Spleen (tissue), 11 donors: ENCODE data around the gene PDE1C. TPM values are rescaled to one million over a fixed set of nuclear protein-coding genes. Genes with fewer than 3 reads are reported as not detected.

Source experiments
- DNase-seq: peaks from one replicate; pipeline ENCODE4 v3.0.0-alpha.2; 2020
- H3K27ac ChIP-seq, 8 donors: fragments of 200-600 bp; sonication (generic) in 7 of 8; 1 replicate in 4 of 8; 2 replicates in 4 of 8; pipeline versions ENCODE4 v1.5.0 to v1.8.0; 2016 to 2021; ENCODE audit warnings: inconsistent platforms in 4 of 8, mild to moderate bottlenecking in 4 of 8, moderate library complexity in 1 of 8
- H3K27me3 ChIP-seq, 7 donors: fragments of 200-600 bp; sonication (generic) in 6 of 7; replicated peaks in 1 of 7; 1 replicate in 4 of 7; 2 replicates in 3 of 7; pipeline versions ENCODE4 v1.5.0 to v1.8.0; 2016 to 2021; ENCODE audit warnings: inconsistent platforms in 3 of 7, mild to moderate bottlenecking in 1 of 7
- H3K36me3 ChIP-seq, 6 donors: fragments of 200-600 bp; sonication (generic) in 5 of 6; 1 replicate in 4 of 6; 2 replicates in 2 of 6; pipeline versions ENCODE4 v1.5.0 to v1.8.0; 2016 to 2021; ENCODE audit warnings: inconsistent platforms in 2 of 6
- H3K4me1 ChIP-seq, 6 donors: fragments of 200-600 bp; sonication (generic) in 5 of 6; 1 replicate in 3 of 6; 2 replicates in 3 of 6; pipeline versions ENCODE4 v1.5.0 to v1.8.0; 2016 to 2021; ENCODE audit warnings: inconsistent platforms in 3 of 6
- H3K4me3 ChIP-seq, 8 donors: fragments of 200-600 bp; sonication (generic) in 7 of 8; 1 replicate in 4 of 8; 2 replicates in 4 of 8; pipeline versions ENCODE4 v1.5.0 to v1.8.0; 2016 to 2021; ENCODE audit warnings: inconsistent platforms in 4 of 8, mild to moderate bottlenecking in 4 of 8, moderate library complexity in 2 of 8
- H3K9me3 ChIP-seq, 8 donors: fragments of 200-600 bp; sonication (generic) in 7 of 8; 1 replicate in 4 of 8; 2 replicates in 4 of 8; pipeline versions ENCODE4 v1.5.0 to v1.8.0; 2016 to 2021; ENCODE audit warnings: inconsistent platforms in 4 of 8
- CTCF ChIP-seq, 11 experiments: fragments of 200-600 bp in 7 of 11; fragments of 450-650 bp in 4 of 11; sonication (generic) in 4 of 11; IDR thresholded peaks in 8 of 11; conservative IDR thresholded peaks in 3 of 11; 1 replicate in 7 of 11; 2 replicates in 4 of 11; pipeline versions ENCODE4 v1.4.0 to v1.8.0; 2016 to 2021; ENCODE audit warnings: antibody characterized with exemption in 11 of 11, inconsistent platforms in 4 of 11, mild to moderate bottlenecking in 1 of 11
- POLR2A ChIP-seq, 3 donors: fragments of 450-650 bp; IDR thresholded peaks; one replicate each; pipeline ENCODE4 v1.5.1; 2017; ENCODE audit warnings: antibody characterized with exemption in 3 of 3, mild to moderate bottlenecking in 1 of 3
- POLR2AphosphoS5 ChIP-seq, 3 donors: sonication (generic); formaldehyde crosslinking; IDR thresholded peaks; one replicate each; pipeline ENCODE4 v1.5.1; 2017; ENCODE audit warnings: antibody characterized with exemption in 3 of 3
- WGBS, 5 donors: extraction: QIAGEN DNeasy Blood & Tissue Kit in 3 of 5; methylation state at CpG; one replicate each; pipeline versions ENCODE4 v1.1.5 to v1.1.7; 2013 to 2018; 5-methylcytosine and 5-hydroxymethylcytosine counted together
- intact Hi-C: fragments of 100-400 bp; cut with DNase I; formaldehyde crosslinking; loops from one replicate; pipeline ENCODE4 v1.15.0; 2023; ENCODE audit warnings: low total_unique reads
- polyA plus RNA-seq, 3 donors: library from polyadenylated mRNA; stranded (reverse); fragments of 200-250 nt; gene quantifications; one replicate each; pipeline ENCODE4 v1.2.1, GENCODE V29; 2013
- total RNA-seq, 7 donors: library from RNA; depleted of rRNA in 3 of 7; stranded (reverse); fragments of >200 nt in 3 of 7; fragmentation: NEBNext Ultra II Directional in 4 of 7; extraction: Animal tissue kit (Norgen Biotek cat#: 25700) in 4 of 7; gene quantifications; one replicate each; pipeline versions ENCODE4 v1.1.0 to v1.2.1, GENCODE V29; 2016 to 2021
- donor health status: healthy with polysubstance abuse.
- donor health status: DM: no; HTN: no; CAD: no; lungs with moderate emphysema.
- donor health status: DM: no; HTN: no; CAD: no.
- donor health status: Bipolar disorder and iron deficiency.
- donor health status: healthy.
- donor health status: DM: no; HTN: no; CAD: no.
- donor health status: DM: yes; HTN: yes; CAD: no.

PDE1C gene
- total and polyA plus RNA-seq, 10 donors, result 0.53 to 3.3 (median 1.6) TPM

- no peak overlapping the region for H3K27ac ChIP-seq
- no peaks in the 10 kb centered on the region for H3K27me3 ChIP-seq
- no peaks in the 10 kb centered on the region for H3K9me3 ChIP-seq
- H3K36me3 ChIP-seq, result no peaks in the 10 kb centered on the region
- TF ChIP-seq POLR2AphosphoS5 (IDR thresholded peaks at IDR 0.05) (no peak), CTCF (IDR thresholded peaks at IDR 0.05 in 8 of 11, conservative IDR thresholded peaks at IDR 0.05 in 3 of 11) (no peak), POLR2A (IDR thresholded peaks at IDR 0.05) (no peak)
- 77 to 91% (median 84%) methylated on average over 4 of the region's 4 CpGs for WGBS, 5 donors
- intact Hi-C loops, result no loop called here
- H3K4me3 ChIP-seq, result no peak overlapping the region
- no peaks in the 10 kb centered on the region for H3K4me1 ChIP-seq
- no peak for DNase-seq
These were observed 305.7 kb downstream of the PDE1C start for GRCh38 chr7:31764462-31764861.

- no peak overlapping the region for H3K27ac ChIP-seq
- DNase-seq, result no peak
- no peaks in the 10 kb centered on the region for H3K27me3 ChIP-seq
- H3K9me3 ChIP-seq, result no peaks in the 10 kb centered on the region
- no peaks in the 10 kb centered on the region for H3K4me1 ChIP-seq
- no peaks in the 10 kb centered on the region for H3K36me3 ChIP-seq
- 5 to 25% (median 24%) methylated on average over 2 of the region's 2 CpGs for WGBS, 5 donors
- TF ChIP-seq POLR2AphosphoS5 (IDR thresholded peaks at IDR 0.05) (no peak), POLR2A (IDR thresholded peaks at IDR 0.05) (no peak), CTCF (IDR thresholded peaks at IDR 0.05 in 8 of 11, conservative IDR thresholded peaks at IDR 0.05 in 3 of 11) (no peak)
- H3K4me3 ChIP-seq, result no peak overlapping the region
- intact Hi-C loops, result no loop called here
These were observed 306.7 kb downstream of the PDE1C start for GRCh38 chr7:31763548-31763947.

- Histone ChIP-seq H3K36me3 (no peaks in the 10 kb centered on the region), H3K4me1 (no peaks in the 10 kb centered on the region), H3K9me3 (no peaks in the 10 kb centered on the region), H3K27ac (no peak overlapping the region), H3K27me3 (no peaks in the 10 kb centered on the region), H3K4me3 (no peak overlapping the region)
- no peak for TF ChIP-seq POLR2AphosphoS5 (IDR thresholded peaks at IDR 0.05)
- TF ChIP-seq CTCF (IDR thresholded peaks at IDR 0.05 in 8 of 11, conservative IDR thresholded peaks at IDR 0.05 in 3 of 11), result no peak
- no peak for TF ChIP-seq POLR2A (IDR thresholded peaks at IDR 0.05)
- DNase-seq, result no peak
- intact Hi-C loops, result no loop called here
These were observed 308.6 kb downstream of the PDE1C start for GRCh38 chr7:31761646-31762045.

DNA sequence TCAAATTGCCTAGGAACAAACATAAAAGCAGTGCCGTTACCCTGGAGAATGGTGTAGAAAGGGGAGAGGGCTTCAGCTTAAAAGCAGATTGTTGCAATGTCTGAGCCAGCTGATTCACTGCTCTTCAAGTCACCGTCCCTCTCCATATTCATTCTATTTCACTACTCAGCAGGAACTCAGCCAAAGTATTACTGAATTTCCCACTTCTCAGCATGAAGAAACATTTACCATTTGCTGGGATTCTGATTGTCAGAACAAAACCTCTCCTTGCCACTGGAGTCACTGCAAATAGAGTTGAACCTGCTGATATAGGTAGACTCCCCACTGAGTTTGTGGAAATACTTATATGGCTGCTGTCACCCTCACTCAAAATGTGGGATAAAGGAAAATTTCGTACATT is 311.5 kb downstream of the PDE1C start:
- 59 to 80% (median 67%) methylated on average over 3 of the region's 3 CpGs for WGBS, 5 donors
- TF ChIP-seq CTCF (IDR thresholded peaks at IDR 0.05 in 8 of 11, conservative IDR thresholded peaks at IDR 0.05 in 3 of 11), result no peak
- TF ChIP-seq POLR2AphosphoS5 (IDR thresholded peaks at IDR 0.05), result no peak
- TF ChIP-seq POLR2A (IDR thresholded peaks at IDR 0.05), result no peak
- no peak for DNase-seq

More for the DNA sequence above, 311.5 kb downstream of the PDE1C start:
- no peaks in the 10 kb centered on the region for H3K9me3 ChIP-seq
- H3K27ac ChIP-seq, result no peak overlapping the region
- H3K36me3 ChIP-seq, result no peaks in the 10 kb centered on the region
- intact Hi-C loops, result loop anchor here (10.0 kb wide), 1 partner anchor 726 kb away; no protein-coding TSS in a partner anchor
- H3K4me3 ChIP-seq, result no peak overlapping the region
- no peaks in the 10 kb centered on the region for H3K4me1 ChIP-seq
- no peaks in the 10 kb centered on the region for H3K27me3 ChIP-seq
